Measurements from ENCODE around the gene KRT74.
A peak's percentile ranks its signal among the peaks of the same experiment; 100 is the strongest.
"Not testable (repeated sequence)": the region's sequence is repeated elsewhere in the genome, so short reads cannot be mapped to it uniquely, and the experiment has no call there.

The KRT74 gene

DNA sequence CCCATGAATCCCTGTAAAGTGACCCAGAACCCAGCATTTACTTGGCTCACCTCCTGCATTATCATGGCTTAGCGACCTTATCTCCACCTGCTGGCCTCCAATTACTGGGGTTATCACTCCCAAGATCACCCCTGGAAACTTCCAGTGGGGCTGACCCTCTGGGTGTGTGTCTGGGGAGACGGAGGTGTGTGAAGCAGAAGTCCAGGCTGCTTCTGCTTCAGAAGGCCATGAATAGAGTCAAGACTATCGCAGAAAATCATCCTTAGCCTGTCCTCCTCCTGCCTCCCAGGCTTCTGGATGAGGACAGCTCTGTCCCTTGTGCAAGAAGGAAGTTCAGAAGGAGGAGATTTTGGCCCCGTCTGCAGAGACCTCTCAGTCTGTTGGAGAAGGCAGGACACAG, 28.0 kb upstream of the KRT74 start:
- no peak for DNase-seq

DNA sequence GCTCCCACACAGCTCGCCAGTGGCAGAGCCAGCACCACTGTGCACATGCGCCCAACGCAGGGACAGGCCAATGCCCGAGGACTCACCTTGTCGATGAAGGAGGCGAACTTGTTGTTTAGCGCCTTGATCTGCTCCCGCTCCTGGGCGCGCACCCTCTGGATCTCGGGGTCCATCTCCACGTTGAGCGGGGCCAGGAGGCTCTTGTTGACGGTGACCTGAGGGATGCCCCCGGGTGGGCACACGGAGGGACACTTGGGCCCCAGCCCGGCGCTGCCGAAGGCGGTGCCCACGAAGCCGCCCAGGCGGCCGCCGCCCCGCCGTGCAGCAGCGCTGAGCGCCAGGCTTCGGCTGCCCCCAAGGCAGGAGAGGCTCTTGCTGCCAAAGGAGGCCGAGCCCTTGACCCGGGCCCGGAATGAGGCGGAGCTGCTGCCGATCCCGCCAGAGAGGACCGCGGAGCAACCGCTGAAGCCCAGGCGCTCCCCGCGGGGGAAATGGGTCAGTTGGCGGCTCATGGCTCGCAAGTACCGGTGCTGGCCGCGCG, 27.4 kb upstream of the KRT74 start, which contains the start of gene KRT72:
Gene KRT72 (minus strand): TSS at position 523 of the 541 bp plus-strand sequence. CDS start 11 bp downstream, at position 512.
- DNase-seq: no peak

DNA sequence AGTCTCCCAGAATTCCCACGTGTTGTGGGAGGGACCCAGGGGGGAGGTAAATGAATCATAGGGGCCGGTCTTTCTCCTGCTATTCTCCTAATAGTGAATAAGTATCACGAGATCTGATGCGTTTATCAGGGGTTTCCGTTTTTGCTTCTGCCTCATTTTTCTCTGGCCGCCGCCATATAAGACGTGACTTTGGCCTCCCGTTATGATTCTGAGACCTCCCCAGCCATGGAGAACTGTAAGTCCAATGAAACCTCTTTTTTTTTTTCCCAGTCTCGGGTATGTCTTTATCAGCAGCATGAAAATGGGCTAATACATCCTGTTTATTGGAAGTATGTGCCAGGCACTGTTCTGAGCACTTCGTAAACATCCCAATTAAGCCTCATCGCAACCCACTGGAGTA, 26.8 kb upstream of the KRT74 start:
- no peak for DNase-seq

DNA sequence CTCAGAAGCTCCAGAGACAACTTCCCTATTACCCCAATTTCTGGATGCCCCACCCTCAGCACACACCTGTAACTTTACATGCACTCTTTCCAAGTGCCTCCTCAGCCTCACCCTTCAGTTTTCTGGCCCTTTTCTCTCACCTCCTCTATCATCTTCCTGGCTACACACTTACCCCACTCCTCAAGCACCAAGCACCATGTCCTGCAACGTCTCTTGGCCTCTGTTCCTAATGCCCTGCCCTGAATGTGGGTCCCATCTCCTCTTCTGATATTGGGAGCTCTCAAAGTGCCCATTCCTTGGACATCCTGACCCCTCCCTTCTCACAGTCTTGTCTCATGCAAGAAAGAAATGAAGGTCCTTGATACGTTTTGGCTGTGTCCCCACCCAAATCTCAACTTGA, 26.4 kb upstream of the KRT74 start:
- DNase-seq: no peak

DNA sequence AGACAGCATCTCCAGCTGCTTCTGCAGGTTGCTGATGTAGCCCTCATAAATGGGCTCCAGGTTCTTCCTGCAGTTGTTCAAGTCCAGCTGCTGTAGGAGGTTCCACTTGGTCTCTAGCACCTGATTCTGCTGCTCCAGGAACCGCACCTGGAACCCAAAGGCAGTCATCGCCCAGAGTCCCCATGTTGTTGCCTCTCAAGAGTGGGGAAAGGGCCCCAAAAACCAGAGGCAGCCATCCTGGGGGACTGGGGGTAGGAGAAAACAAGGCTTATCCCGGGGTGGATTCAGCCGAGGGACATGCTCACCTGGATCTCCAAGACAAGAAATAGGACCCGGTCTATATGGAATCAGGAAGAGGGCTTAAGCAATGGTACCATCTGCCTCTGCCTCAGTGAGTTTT, 25.3 kb upstream of the KRT74 start:
- no peak for DNase-seq

DNA sequence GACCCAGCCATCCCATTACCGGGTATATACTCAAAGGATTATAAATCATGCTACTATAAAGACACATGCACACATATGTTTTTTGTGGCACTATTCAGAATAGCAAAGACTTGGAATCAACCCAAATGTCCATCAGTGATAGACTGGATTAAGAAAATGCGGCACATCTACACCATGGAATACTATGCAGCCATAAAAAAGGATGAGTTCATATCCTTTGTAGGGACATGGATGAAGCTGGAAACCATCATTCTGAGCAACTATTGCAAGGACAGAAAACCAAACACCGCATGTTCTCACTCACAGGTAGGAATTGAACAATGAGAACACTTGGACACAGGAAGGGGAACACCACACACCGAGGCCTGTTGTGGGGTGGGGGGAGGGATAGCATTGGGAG, 20.6 kb upstream of the KRT74 start:
- not testable (repeated sequence) for DNase-seq

DNA sequence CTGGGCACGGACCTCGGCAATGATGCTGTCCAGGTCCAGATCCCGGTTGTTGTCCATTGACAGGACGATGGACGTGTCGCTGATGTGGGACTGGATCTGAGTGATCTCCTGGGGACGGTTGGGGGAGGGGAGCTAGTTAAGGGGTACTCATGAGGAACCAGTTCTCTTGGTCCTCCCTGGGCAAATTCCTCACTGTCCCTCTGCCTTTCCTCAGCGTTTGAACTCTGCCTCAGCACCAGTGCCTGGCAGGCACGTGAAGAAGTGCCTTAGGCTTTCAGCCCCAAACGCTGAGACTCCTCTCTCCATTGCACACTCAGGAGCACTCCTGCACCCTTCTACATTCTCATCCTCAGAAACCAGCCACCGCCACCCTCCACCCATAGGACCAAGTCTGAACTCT, 17.9 kb upstream of the KRT74 start:
- no peak for DNase-seq

DNA sequence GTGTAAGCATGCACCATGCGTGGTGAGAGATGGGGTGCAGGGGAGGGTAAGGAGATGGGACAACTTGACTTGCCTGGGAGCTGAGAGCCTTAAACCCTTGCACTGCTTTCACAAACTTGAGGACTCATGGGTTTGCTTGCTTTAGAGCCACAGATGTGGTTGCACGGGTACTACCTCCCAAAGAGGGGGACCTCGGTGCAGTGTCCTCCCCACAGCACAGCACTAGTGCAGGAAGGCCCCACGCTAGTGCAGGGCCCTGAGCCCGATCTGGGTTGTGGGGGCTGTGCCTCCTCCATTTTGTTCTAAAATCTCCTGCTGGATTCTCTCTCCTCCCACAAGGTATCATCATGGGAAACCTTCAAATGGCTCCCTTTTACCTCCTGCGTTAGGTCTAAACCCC, 16.4 kb upstream of the KRT74 start:
- no peak for DNase-seq

DNA sequence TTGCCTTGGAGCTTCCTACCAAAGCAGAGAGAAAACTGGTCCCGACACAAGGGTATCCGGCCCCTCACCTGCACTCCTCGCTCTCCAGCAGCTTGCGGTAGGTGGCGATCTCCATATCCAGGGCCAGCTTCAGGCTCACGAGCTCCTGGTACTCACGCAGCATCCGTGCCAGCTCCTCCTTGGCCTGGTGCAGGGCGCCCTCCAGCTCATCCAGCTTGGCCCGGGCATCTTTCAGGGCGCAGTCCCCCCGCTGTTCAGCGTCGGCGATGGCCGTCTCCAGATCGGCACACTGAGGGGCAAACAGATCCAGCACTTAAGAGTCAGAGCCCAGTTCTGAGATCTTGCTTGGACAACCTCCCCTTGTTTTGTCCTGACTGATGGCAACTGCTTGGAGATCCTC, 13.9 kb upstream of the KRT74 start:
- no peak for DNase-seq

DNA sequence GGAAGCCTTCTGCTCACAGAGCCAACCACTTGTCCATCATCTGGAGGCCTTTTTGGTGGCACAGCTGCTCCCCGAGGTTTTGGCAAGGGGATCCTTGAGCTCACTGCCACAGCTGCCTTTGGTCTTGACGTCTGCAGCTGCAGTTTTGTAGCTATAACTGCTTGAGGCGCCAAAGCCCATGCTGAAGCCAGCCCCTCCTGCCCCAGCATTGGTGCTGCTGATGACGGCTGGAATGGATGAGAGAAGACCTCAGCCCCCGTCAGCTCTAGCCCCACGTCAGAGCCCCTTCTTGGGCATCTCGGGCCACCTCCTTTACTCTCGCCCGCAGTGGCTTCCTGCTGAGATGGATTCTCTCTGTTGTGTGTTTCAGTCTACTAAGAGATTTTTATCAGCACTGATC, 12.3 kb upstream of the KRT74 start:
- no peak for DNase-seq

DNA sequence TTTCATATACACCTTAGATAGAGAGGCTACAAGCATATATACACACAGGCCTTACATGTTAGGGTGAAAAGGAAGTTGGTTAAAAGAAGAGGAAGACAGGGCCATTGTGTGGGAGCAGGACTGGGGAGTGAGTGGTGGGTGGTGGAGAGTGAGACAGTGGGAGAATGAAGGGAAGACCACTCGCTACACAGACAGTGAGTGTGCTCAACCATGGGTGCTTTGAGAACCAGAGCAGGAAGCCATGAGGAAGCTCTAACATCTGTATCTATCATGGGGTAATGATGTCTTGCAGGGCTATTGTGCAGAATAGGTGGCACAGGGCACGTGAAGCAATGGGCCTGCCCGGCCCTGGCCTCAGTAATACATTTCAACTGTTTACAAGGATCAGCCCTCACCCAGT, 11.4 kb upstream of the KRT74 start:
- no peak for DNase-seq

DNA sequence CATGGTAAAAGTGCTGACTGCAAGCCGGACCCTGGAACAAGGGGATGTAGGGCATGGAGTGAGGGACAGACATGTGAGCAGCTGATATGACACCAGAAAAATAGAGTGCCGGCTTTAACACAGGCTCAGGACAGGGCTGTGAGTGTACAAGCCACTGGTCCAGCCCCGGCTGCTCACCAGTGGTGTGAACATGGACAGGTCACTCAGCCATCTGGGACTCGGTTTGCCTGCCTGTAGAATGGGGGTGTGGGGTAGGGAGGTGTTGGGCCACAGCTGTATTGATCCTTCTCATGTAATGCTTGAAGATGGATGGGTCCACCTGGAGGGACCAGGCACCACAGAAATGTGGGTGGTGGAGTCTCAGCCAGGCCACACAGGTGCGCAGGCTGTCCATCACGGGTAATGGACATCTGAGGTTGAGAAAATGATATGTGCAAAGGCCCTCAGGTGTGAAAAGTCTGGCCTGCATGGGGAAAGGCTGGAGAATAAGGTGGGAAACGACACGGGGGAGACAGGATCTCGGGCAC, 10.6 kb upstream of the KRT74 start:
- DNase-seq: no peak

DNA sequence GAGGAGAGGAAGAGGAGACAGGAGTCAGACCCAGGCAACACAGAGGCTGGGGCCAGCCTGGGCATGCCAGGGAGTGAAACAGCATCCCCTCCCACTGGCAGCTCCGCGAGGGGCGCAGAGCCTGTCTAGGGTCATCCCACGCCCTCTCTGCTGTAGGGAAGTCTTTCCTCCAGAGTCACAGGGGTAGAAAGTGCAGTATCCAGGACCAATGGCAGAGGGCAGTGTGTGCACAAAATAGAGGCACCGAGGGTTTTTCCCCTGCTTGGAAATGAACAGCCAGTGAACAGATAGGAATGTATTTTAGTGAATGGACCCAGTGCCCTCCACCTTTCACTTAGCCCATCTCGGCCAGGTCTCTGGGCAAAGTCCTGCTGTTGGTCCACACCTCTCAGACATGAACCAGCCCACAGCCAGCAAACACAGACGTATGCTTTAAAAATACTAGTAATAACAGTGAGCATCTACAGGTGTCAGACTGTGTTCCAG, 9.4 kb upstream of the KRT74 start:
- DNase-seq: peak; percentile 59

DNA sequence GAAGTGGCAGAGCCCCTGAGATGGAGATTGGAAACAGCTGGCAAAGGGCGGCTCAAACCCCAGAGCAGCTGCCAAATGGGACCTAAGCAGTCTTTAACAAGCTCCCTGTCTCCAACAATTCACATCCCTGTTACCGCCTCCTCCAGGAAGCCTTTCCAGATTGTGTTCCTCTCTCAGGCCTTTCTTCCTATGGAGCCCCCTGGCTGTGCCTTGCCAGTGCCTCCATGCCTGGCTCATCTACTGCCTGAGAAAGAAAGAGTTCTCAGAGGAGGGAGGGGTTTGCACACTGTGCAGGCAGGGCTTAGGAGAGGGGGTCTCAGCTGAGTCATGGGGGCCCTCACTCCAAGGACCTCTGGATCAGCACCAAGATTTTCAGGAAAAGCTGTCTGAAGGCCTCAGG, 8.8 kb upstream of the KRT74 start:
- DNase-seq: no peak

DNA sequence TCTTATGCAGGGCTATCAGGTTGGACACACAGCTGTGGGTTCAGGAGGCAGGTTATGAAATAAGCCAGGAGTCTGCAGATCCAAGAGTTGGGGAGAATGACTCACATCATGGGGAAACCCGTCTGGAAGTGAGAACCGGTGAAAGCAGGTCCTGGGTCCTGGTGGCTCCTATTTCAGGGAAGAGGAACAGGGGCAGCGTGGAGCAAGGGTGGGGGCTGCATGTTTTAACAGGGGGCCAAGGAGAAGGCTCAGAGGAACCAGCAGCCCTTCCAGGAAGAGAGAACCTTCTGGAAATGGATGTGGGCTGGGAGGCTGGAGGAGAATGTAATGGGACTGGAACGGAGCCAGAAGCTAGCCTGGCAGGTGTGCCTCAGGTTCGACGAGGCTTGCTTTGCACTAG, 7.8 kb upstream of the KRT74 start:
- DNase-seq: peak; percentile 27

DNA sequence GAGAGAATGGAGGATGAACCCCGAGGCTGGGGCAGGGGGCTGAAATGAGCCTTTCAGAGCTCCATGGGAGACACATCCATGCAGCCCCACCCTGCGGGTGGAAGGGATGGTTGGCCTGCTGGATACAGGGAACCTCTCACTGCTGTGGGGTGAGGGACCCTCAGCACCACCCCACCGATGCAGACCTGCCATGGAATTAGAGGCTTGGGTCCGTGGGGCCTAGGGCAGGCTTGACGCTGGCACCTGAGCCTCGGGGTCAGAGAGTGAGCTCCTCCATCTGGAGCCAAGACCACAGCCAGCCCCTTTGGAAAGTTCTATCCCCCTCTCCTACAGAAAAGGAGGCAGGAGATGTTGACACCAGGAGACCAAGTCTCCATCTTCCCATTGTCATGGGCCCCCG, 7.4 kb upstream of the KRT74 start:
- no peak for DNase-seq

DNA sequence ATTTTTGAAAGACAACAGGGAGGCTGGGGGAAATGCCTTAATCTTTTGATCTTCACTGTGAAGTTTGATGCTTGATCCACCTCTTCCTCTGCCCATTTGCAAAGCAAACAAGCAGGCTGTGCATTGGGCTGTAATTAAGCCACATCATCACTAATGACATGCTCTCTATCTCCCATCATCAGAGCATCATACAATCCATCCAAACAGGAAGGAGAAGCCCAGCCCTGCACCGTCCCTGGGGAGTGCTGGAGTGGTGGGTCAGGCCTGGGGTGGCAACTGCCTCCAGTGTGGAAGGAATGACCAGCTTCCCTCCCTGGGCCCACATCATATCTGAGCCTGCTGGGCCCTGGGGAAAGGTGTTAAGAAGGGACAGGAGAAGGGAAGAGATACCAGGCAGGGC, 6.9 kb upstream of the KRT74 start:
- DNase-seq: no peak

DNA sequence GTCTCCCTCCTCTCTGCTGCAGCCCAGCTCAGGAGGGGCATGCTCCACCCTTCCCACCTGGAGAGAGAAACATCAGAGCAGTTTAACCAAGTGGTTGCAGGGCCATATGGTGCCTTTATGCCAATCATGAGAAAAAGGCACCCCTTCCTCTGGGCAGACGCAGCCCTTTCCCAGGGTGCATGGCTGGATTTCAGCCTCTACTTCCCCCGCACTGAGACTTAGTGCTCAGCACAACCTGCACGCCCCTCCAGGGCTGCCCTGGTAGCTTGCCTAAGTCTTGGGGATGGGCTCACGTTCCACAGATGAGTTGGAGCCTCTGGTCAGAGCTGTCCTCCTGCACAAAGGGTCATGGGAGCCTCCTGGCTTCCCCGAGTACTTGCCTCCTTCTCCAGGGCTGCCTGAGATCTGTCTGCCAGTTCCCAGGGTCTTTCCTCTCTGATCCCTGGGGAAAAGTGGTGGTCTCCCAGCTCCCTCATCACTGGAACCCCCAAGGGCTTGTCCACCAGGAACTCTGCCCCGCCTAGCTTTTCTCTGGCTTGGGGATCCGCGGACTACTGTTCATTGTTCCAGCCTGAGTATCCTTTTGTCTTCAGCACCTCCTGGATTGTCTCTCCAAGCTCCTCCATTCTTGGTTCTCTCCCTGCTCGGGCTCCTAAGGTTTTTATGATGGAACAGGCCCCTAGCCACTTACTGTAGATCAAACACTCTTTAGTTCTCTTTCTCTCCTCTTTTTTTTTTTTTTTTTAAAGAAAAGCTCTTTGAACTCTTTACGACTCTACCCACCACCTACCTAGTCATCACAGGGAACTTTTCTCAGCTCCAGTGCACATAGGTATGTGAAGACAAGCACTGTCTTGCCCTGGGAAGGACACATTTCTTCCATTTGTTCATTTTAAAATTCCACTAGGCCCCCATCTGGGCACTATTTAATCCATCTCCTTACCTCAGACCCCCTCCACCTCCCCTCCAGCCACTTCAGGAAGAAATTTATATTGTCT, 6.1 kb upstream of the KRT74 start:
- no peak for DNase-seq

DNA sequence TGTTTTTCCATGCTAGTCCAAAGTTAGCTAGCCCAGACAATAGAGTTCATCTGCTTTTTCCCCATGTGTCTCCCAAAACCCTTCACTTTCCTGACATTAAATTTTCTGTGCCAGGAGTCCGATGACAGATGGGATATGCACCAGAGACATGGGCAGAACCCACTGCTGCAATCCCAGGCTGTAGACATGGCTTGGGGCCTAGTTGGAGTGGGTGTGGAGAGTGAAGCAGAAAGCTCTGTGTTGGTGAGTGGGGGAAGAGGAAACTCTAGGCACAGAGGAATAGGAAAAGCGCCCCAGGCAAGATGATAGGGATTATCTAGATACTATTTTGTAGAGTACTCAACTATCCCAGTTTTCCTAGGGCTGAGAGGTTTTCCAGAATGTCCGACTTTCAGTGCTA, 4.8 kb upstream of the KRT74 start:
- DNase-seq: no peak

DNA sequence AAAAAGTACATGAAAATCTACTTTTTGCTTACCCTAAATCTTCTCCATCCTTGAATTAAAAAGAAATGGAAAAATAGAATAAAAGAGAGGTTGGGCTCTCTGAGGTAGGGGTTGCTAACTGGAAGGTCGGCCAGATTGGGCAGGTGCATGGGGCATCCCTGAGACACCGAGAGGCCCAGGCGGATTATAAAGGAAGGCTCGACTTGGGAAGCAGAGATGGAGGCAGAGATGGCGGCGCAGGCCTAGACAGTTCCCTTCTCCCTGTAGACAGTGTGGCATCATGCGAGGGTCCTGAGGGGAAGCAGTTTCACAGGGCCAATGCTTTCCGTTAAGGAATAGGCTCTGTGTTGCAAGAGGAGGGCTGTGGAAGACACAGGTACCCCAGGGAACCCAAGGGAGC, 3.7 kb upstream of the KRT74 start:
- DNase-seq: no peak

DNA sequence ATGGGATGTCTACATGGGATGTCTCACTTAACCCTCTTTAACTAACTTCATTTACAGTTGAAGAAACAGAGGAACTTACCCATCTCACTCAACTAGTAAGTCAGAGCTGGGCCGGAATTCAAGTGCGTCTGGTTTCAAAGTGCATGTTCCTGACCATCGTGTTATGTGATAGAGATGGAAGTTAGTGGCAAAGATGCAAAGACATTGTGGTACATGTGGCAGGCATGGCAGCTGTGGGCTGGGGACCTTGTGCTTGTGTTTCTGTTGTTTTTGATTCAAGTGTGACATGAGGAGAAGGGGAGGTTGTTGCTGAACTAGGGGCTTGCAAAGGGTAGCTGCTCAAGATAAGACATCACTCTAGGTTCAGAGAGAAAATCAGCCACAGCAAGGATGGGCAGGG, 2.3 kb upstream of the KRT74 start:
- DNase-seq: no peak

DNA sequence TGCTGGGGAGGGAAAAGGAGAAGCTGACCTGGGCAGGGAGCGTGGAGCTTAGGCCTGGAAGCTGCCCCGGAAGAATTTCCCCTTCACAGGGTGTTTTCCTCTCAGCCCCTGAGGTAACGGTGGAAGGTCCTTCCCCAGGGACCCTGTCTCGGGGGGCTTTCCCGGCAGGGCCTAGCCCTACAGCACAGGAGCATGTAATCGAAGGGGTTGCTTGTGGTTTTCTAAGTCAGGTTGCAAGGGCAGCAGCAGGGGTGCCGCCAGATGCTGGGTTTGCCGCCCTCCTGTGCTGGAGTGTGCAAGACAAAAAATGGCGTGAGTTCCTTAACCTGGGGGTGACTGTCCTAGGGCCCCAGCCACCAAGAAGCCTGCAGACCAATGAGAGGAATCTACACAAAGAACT, 1.6 kb upstream of the KRT74 start:
- DNase-seq: no peak

DNA sequence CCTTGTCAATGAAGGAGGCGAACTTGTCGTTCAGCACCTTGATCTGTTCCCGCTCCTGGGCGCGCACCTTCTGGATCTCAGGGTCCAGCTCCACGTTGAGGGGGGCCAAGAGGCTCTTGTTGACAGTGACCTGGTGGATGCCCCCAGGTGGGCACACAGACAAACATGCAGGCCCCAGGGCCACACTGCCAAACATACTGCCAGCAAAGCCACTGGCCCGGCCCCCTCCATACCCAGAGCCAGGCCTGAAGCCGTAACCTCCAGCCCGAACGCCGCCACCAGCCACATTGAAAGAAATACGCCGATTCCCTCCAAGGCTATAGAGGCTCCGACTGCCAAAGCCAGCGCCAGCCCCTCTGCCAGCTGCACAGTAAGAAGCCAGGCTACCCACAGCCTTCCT, 337 bp downstream of the KRT74 start:
- DNase-seq: no peak

DNA sequence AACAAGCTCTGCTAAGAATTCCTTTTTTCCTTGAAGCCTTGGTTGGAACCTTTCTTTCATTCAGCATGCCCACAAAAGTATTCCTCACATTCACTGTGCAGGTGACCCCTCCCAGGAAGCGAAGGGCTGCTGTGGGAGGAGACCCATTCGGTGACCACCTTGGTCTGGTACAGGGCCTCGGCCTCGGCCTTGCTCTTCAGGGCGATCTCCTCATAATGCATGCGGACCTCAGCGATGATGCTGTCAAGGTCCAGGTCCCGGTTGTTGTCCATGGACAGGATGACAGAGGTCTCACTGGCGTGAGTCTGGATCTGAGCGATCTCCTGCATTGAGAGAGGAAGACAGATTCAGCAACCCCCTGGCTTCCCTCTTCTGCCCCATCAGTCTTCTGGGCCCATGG, 3.1 kb downstream of the KRT74 start:
- no peak for DNase-seq

All from EL (cell line).